ENCODE data around the gene YY1.
A peak's percentile ranks its signal among the peaks of the same experiment; 100 is the strongest.
"Not testable (repeated sequence)": the region's sequence is repeated elsewhere in the genome, so short reads cannot be mapped to it uniquely, and the experiment has no call there.

The YY1 gene

GRCh38 chr14:100238419-100239210 is at the start of gene YY1:
Gene YY1, plus strand, starts transcription at chr14:100239144. Its CDS starts 101 bp downstream, at chr14:100239245.
- DNase-seq (ENCODE audit: low spot score) = peak; percentile 99

GRCh38 chr14:100190126-100190525 is 48.8 kb upstream of the YY1 start:
- no peak for DNase-seq (ENCODE audit: low spot score)

DNA sequence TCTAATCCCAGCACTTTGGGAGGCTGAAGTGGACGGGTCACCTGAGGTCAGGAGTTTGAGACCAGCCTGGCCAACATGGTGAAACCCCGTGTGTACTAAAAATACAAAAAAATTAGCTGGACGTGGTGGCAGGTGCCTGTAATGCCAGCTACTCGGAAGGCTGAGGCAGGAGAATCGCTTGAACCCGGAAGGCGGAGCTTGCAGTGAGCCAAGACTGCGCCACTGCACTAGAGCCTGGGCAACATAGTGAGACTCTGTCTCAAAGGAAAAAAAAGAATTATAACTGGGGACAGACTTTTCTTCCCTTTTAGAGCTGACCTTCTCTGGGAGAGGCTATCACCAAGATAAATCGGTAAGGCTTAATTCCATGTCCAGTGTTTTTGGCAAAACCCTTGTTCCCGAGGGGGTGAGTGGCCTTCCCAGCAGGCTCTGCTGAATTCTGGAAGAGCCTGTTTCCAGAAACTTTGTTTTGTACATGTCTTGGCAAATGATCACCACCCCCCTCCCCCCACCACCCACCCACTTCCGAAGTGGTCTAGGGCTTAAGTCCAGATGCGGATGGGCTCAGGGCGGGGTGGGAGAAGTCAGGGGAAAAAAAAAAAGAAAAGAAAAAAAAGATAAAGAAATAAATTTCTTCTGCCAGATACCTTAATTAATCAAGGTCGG is 47.2 kb upstream of the YY1 start:
- no peak for DNase-seq (ENCODE audit: low spot score)

DNA sequence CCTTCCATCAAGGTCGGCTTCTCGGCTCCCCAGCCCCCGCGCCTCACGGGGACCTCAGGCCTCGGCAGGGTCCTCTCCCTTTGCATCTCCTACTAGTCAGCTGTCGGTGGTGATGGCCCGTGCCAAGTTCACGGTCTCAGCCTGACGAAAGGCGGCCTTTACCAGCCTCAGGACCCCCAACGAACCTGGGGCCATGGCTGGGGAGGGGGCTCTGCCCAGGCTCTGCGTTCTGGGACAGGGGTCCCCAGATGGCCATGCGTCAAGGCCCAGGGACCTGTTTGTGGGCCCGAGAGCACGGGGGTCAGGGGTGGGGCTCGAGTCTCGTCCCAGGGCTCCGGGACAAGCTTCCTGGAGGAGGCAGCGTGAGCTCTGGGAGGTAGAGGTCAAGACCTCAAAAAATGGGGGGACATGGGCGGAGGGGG is 46.7 kb upstream of the YY1 start:
- DNase-seq (ENCODE audit: low spot score) = peak; percentile 11

- DNase-seq (ENCODE audit: low spot score) = peak; percentile 99
Observed at GRCh38 chr14:100192672-100193416, 46.1 kb upstream of the YY1 start.

GRCh38 chr14:100193417-100194357 is 45.3 kb upstream of the YY1 start:
- DNase-seq (ENCODE audit: low spot score) = no peak

- DNase-seq (ENCODE audit: low spot score) = no peak
Observed at GRCh38 chr14:100199240-100199860, 39.6 kb upstream of the YY1 start.

DNA sequence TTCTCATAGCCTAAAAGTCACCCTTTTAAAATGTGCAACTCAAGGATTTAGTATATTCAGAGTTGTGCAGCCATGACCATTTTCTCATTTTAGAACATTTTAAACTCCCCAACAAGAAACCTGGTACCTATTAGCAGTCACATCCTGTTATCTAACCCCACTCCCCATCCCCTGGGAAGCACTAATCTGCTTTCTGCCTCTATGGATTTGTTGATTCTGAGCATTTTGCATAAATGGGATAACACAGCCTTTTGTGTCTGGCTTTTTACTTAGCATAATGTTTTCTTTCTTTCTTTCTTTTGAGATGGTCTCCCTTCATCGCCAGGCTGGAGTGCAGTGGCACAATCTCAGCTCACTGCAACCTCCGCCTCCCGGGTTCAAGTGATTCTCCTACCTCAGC is 38.6 kb upstream of the YY1 start:
- DNase-seq (ENCODE audit: low spot score) = no peak

GRCh38 chr14:100201701-100202100 is 37.2 kb upstream of the YY1 start:
- DNase-seq (ENCODE audit: low spot score) = no peak

- DNase-seq (ENCODE audit: low spot score) = no peak
Observed at GRCh38 chr14:100202712-100203111, 36.2 kb upstream of the YY1 start.

- no peak for DNase-seq (ENCODE audit: low spot score)
Observed at GRCh38 chr14:100203146-100203545, 35.8 kb upstream of the YY1 start.

DNA sequence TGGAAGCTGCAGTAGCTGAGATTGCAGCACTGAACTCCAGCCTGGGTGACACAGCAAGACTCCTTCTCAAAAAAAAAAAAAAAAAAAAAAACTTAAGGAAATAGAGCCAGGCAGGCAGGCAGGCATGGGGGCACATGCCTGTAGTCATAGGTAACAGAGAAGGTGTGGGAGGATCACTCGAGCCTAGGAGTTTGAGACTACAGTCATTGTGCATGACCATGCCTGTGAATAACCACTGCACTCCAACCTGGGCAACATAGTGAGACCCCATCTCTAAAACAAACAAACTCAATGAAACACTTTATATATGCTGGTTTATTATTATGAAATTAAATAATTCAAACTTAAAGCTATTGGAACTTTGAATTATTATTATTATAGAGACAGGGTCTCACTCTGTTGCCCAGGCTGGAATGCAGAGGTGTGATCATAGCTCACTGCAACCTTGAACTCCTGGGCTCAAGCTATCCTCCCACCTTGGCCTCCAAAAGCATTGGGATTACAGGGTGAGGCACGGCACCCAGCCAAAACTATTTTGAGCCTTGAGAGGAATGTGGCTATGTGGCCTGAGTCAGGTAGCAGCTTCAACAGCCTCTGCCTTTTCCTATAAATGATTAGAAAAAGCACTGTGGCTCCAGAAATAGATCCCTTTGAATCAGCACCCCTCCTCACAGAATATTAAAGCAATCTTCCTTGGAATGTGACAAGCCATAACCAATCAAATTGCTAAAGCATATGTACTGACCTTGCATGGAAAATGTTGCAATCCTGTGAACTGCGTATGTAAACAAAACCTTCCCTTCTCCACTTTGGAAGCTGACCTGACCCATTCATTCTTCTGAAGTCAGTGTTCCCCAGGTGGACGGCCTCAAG is 34.7 kb upstream of the YY1 start:
- DNase-seq (ENCODE audit: low spot score) = no peak

- DNase-seq (ENCODE audit: low spot score) = not testable (repeated sequence)
Observed at GRCh38 chr14:100204835-100205167, 34.1 kb upstream of the YY1 start.

GRCh38 chr14:100207588-100207987 is 31.4 kb upstream of the YY1 start:
- DNase-seq (ENCODE audit: low spot score) = not testable (repeated sequence)

- not testable (repeated sequence) for DNase-seq (ENCODE audit: low spot score)
Observed at GRCh38 chr14:100208136-100208535, 30.8 kb upstream of the YY1 start.

DNA sequence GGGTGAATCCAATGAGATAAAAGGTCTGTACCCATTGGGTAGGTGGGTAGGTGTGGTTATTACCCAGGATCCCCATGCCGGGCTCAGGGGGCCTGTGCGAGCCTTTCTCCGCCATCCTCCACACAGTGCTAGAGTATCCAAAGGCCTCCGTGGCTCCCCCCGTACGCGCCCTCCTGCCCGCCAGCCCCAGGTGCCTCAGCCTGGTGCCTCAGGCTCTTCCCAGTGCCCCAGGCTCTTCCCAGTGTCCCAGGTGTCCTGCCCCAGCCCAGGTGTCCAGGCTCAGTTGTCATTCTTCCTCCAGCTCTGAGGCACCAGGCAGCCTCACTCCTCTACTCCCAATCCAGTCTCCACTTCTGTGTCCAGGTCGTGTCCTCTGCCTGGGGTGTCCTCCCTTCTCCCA is 27.6 kb upstream of the YY1 start:
- DNase-seq (ENCODE audit: low spot score) = no peak

DNA sequence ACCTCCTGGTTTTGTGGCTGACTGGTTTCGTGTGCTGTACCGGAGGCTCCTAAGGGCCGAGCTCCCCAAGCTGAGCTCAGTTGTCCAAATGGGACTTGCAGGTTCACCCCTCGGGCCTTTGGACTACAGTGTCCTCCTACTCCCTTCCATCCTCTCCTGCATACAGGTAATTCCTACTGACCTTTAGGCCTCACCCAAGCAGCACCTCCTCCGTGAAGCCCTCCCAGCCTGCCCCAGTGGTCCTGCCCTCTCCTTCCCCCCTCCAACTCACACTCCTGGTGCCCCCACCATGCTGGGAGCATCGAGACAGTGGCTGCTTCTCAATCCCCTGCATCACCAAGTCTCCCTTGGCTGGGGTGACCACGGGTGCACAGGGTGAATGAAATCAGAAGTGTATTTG is 27.1 kb upstream of the YY1 start:
- no peak for DNase-seq (ENCODE audit: low spot score)

DNA sequence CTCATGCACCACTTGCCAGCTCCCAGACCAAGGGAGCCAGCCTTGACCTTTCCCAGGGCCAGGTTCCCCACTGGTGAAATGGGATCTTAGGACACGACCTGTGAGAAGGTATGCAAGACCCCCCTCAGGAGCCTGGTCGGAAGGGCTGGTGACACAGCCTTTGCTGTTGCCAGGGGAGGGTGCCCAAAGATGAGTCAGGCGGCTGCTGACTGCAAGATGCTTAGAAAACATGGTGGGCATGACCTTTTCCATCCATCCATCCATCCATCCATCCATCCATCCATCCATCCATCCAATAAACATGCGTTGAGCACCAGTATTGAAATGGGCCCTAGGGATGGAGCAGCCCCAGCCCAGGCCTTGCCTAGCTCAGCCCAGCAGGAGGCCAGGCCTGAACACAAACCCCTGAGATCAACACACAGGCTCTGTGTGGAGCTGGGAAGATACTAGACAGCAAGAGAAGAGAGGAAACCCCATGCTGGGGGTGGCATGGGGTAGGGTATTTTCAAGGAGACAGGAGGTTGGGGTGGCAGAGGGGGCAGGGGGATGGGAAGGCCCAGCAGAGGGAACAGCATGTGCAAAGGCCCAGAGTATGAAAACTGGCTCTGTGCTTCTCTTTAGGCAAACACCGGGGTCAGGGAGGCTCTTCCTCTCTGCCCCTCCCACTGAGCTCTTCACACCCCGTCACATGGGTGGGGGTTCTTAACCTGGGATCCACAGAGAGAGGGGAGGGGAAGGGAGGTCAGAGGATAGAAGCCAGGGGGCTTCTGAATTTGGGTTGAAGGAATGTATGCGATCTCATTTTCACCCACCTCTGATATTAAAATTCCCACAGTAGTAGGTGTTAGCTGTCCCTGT is 26.2 kb upstream of the YY1 start:
- DNase-seq (ENCODE audit: low spot score) = no peak

GRCh38 chr14:100213587-100213955 is 25.4 kb upstream of the YY1 start:
- DNase-seq (ENCODE audit: low spot score) = no peak
